AG10803 (cell line): ENCODE measurements around the gene DPF3.

ENCODE experiments used
- DNase-seq: peaks from one replicate; pipeline ENCODE4 v3.0.0; 2010; ENCODE audit warnings: low read depth
- H3K4me3 ChIP-seq: 2 replicates; pipeline ENCODE4 v1.5.1; 2011; ENCODE audit warnings: mild to moderate bottlenecking, low read length, control low read depth
- TF ChIP-seq, protein P1 (sequence below): conservative IDR thresholded peaks from 2 replicates; pipeline ENCODE4 v1.5.1; 2011; ENCODE audit warnings: mild to moderate bottlenecking, low read length, control low read depth, inconsistent platforms

The DPF3 gene

DNA sequence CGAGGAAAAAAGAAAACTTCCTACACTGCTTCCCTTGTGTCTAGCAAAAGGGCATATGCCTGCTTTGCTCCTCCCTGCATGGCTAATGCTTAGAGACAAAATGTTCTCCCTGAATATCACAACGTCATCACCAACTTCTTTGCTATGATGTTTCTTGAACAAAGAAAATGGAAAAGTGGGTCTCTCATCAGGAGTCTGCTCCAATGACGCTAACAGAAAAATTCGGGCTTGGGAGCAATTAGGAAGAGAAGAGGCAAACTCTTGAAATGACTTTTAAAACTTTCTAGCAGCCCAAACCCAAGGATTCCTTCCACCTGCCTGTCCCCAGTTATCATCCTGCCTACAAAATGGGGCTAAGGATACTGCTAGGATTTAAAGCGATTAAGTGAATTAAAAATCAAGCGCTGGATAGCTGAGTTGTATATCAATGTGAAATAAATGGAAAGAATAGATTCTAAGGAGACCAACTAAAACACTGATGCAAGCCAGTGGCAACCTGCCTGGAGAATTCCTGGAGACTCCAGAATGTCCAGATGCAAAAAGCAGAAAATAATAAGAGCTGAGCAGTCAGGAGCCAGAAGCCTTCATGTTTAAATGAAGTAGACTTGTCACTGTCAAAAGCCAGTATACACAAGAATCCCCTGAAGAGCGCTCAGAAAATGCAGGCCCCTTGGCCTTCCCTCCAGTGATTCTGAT lies 183.8 kb downstream of the DPF3 start:
- peak; percentile 69 for DNase-seq
- no peak overlapping the region for H3K4me3 ChIP-seq
- TF ChIP-seq, protein P1, sequence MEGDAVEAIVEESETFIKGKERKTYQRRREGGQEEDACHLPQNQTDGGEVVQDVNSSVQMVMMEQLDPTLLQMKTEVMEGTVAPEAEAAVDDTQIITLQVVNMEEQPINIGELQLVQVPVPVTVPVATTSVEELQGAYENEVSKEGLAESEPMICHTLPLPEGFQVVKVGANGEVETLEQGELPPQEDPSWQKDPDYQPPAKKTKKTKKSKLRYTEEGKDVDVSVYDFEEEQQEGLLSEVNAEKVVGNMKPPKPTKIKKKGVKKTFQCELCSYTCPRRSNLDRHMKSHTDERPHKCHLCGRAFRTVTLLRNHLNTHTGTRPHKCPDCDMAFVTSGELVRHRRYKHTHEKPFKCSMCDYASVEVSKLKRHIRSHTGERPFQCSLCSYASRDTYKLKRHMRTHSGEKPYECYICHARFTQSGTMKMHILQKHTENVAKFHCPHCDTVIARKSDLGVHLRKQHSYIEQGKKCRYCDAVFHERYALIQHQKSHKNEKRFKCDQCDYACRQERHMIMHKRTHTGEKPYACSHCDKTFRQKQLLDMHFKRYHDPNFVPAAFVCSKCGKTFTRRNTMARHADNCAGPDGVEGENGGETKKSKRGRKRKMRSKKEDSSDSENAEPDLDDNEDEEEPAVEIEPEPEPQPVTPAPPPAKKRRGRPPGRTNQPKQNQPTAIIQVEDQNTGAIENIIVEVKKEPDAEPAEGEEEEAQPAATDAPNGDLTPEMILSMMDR = no peak

DNA sequence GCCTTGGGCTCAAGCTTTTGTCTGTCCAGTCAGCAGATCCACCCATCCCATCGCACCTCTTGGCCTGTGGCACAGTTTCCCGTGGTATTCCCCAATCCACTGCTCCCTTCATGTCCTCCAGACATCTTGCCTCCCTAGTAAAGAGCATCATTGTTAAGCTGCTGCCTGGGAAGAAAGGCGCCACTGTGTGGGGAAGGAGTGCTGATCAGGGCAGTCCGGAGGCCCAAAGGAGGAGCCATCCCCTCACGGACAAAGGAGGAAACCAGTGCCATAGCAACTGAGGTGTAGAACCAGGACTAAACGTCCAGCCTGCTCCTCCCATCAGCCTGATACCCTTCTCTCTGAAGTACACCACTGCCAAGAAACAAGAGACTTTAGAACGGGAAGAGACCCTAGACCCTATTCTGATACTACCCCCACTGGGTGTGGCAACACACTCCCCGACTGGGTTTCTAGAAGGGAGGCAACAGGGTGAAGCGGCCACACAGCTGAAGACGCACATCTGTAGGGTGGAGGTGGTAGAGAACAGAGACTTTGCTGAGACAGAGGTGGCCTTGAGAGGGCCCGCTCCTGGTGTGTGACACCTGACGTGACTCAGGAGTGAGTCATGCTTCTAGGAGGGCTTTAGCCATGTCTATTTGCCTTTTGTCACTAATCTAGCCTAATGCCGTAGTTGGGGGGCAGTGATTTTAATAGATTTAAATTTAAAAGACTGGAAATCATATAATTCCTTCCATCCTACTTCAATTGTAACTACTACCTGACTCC lies 185.0 kb downstream of the DPF3 start:
- TF ChIP-seq, protein P1 = no peak
- no peak for DNase-seq
- H3K4me3 ChIP-seq = no peak overlapping the region

DNA sequence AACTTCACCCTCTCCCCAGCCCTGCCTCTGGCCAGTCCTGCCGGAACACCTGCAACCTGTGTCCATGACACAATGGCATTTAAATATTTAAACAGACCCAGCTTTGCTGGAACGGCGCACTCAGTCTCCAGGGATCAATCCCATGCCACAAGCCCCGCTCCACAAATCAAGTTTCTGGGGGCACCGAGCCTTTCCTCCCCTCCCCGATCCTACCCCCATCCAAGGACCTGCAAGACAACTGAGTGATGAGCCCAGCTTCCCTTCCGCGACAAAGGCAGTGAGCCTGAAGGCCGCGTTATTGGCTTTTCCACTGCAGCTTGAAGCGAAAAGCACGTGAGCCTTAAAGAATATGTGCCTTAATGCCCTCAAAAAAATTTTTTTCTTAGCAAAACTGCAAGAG lies 185.7 kb downstream of the DPF3 start:
- no peak for DNase-seq

DNA sequence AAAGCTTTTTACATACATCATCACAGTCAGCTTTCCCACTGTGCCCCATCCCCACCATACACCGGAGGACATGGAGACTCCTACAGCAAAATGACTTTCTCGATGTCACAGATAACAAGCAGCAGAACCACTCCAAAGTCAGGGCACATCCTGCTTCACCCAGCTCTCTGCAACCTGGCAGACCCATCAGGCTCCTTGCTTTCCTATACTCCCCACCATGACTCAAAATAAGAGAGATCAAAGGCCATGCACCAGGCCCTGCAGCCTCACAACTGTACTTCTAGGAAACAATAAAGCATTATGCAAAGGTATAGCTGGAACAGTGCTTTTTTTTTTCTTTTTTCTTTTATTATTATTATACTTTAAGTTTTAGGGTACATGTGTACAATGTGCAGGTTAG lies 187.4 kb downstream of the DPF3 start:
- H3K4me3 ChIP-seq = no peak overlapping the region
- TF ChIP-seq, protein P1 = no peak
- DNase-seq = no peak

More for the DNA sequence above, 185.7 kb downstream of the DPF3 start:
- TF ChIP-seq, protein P1 = no peak
- H3K4me3 ChIP-seq = no peak overlapping the region

DNA sequence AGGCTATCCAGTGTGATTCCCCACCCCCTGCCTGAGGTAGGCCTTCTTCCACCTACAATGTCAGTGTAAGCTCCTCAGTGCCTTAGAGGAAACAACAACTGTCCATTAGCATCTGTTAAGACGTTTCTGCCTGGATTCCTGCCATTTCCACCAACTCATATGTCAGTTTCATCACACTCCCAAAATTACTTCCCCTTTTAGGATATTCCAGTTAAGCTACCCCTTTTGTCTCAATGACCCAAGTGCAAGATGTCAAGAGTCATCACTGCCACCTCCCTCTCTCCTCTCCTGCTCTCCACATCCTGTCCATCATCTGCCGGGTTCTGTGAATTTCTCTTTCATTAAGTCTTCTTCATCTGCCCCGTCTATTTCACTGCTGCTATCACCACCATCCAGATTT lies 189.4 kb downstream of the DPF3 start:
- H3K4me3 ChIP-seq = no peak overlapping the region
- peak; percentile 27 for DNase-seq
- TF ChIP-seq, protein P1 = no peak

DNA sequence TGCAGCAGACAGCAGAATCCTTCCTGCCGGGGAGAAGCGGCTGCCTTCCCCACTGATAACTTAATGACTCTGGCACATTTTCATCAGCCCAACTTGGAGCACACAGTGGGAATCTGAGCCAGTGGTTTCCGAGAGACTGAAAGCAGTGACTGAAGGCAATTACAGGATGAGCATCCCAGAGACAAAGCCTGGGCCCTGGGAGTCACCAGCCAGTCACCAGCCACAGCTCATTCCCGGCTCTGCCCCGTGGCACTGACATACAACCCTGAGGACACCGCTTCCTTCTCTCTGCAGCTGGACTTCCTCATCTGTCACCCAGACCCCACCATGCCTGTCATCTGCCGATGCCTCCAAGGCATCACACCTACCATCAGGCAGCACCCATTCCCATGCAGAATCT lies 192.3 kb downstream of the DPF3 start:
- TF ChIP-seq, protein P1 = no peak
- DNase-seq = peak; percentile 35
- H3K4me3 ChIP-seq = no peak overlapping the region

DNA sequence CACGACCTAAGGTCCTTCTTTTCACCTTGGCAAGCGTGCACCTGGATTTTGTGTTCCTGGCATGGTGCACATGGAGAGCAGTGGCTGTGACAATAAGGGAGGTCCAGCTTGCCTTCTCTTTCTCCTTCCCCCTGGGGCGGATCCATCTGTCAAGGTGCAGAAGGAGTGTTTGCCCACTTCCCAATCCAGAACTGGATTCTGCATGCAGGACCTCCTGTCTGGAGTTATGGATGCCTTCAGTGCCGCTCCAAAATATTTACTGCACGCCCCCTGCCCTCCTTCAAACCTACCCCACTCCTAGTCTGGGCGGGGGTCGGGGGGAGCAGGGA lies 192.7 kb downstream of the DPF3 start:
- TF ChIP-seq, protein P1 = no peak
- no peak overlapping the region for H3K4me3 ChIP-seq
- no peak for DNase-seq
